Ovary (tissue), 3 donors: ENCODE data around the gene RXRG.

Experiments used
- POLR2A ChIP-seq: fragments of 450-650 bp; IDR thresholded peaks from one replicate; pipeline ENCODE4 v1.6.1; 2017; ENCODE audit warnings: antibody characterized with exemption, mild to moderate bottlenecking, moderate library complexity
- TF ChIP-seq, protein P1 (sequence below), 3 donors: fragments of 450-650 bp in 2 of 3; fragments of 200-600 bp in 1 of 3; IDR thresholded peaks; one replicate each; pipeline versions ENCODE4 v1.5.1 to v1.8.0; 2016 to 2022; ENCODE audit warnings: antibody characterized with exemption in 3 of 3, mild to moderate bottlenecking in 1 of 3
- donor health status: DM: no; HTN: no; CAD: no.

DNA sequence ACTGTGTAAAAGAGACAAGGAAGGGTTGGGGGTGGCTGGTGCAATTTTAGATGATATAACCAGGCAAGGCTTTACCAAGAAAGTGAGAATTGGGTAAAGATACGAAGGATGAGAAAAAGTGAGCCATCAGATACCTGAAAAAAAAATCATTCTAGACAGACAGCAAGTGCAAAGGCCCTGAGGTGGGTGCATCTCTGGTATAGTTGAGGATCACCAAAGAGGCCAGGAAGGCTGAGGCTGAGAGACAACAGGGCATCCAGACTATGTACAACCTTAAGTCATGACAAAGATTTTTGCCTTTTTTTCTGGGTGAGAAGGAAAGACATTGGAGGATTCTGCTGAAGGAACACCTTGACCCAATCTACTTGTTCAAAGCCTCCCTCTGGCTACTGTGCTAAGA, 29.9 kb downstream of the RXRG start:
- TF ChIP-seq, protein P1, sequence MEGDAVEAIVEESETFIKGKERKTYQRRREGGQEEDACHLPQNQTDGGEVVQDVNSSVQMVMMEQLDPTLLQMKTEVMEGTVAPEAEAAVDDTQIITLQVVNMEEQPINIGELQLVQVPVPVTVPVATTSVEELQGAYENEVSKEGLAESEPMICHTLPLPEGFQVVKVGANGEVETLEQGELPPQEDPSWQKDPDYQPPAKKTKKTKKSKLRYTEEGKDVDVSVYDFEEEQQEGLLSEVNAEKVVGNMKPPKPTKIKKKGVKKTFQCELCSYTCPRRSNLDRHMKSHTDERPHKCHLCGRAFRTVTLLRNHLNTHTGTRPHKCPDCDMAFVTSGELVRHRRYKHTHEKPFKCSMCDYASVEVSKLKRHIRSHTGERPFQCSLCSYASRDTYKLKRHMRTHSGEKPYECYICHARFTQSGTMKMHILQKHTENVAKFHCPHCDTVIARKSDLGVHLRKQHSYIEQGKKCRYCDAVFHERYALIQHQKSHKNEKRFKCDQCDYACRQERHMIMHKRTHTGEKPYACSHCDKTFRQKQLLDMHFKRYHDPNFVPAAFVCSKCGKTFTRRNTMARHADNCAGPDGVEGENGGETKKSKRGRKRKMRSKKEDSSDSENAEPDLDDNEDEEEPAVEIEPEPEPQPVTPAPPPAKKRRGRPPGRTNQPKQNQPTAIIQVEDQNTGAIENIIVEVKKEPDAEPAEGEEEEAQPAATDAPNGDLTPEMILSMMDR (IDR thresholded peaks at IDR 0.05): no peak
- no peak for TF ChIP-seq POLR2A
